Ascending aorta (tissue), 2 donors: ENCODE measurements around the gene INO80C. TPM values are rescaled to one million over a fixed set of nuclear protein-coding genes. Genes with fewer than 3 reads are reported as not detected.

Experiments used
- DNase-seq, 2 donors: peaks; one replicate each; pipeline ENCODE4 v3.0.0-alpha.2; 2019; ENCODE audit warnings: low spot score in 2 of 2
- H3K27ac ChIP-seq, 2 donors: fragments of 200-600 bp; sonication (generic); one replicate each; pipeline ENCODE4 v1.5.1; 2016 to 2017; ENCODE audit warnings: mild to moderate bottlenecking in 1 of 2
- H3K27me3 ChIP-seq: fragments of 200-600 bp; sonication (generic); one replicate; pipeline ENCODE4 v1.5.1; 2017
- H3K36me3 ChIP-seq, 2 donors: fragments of 200-600 bp; sonication (generic); one replicate each; pipeline ENCODE4 v1.5.1; 2016
- H3K4me1 ChIP-seq, 2 donors: fragments of 200-600 bp; sonication (generic); one replicate each; pipeline ENCODE4 v1.5.1; 2016 to 2017; ENCODE audit warnings: mild to moderate bottlenecking in 1 of 2
- H3K4me3 ChIP-seq, 2 donors: fragments of 200-600 bp; sonication (generic); one replicate each; pipeline ENCODE4 v1.5.1; 2016 to 2017; ENCODE audit warnings: mild to moderate bottlenecking in 1 of 2
- H3K9me3 ChIP-seq, 2 donors: fragments of 200-600 bp; sonication (generic); one replicate each; pipeline ENCODE4 v1.5.1; 2016
- CTCF ChIP-seq, 3 experiments: fragments of 200-600 bp in 2 of 3; fragments of 450-650 bp in 1 of 3; sonication (generic) in 2 of 3; IDR thresholded peaks; one replicate each; pipeline ENCODE4 v1.5.1; 2016 to 2019; ENCODE audit warnings: antibody characterized with exemption in 3 of 3, mild to moderate bottlenecking in 1 of 3, moderate library complexity in 1 of 3
- intact Hi-C: fragments of 100-400 bp; cut with DNase I; formaldehyde crosslinking; loops from one replicate; pipeline ENCODE4 v1.15.1; 2023
- total RNA-seq: library from RNA; depleted of rRNA; stranded (reverse); fragments of >200 nt; gene quantifications from one replicate; pipeline ENCODE4 v1.1.0, GENCODE V29; 2016

INO80C gene
- total RNA-seq, 1 donor from 2014 or later, result 11.2 TPM

- Histone ChIP-seq H3K4me3 (no peak overlapping the region), H3K36me3 (no peaks in the 10 kb centered on the region), H3K27ac (no peak overlapping the region), H3K9me3 (no peaks in the 10 kb centered on the region), H3K27me3 (no peaks in the 10 kb centered on the region), H3K4me1 (no peaks in the 10 kb centered on the region)
- TF ChIP-seq CTCF (IDR thresholded peaks at IDR 0.05), result no peak
- intact Hi-C loops, result no loop called here
- DNase-seq, result no peak
These were observed 15.8 kb downstream of the INO80C start for GRCh38 chr18:35481960-35482366.

GRCh38 chr18:35479911-35480586, 17.7 kb downstream of the INO80C start:
- Histone ChIP-seq H3K36me3 (no peaks in the 10 kb centered on the region), H3K27ac (no peak overlapping the region)
- DNase-seq, result no peak

GRCh38 chr18:35478520-35479435, 19.0 kb downstream of the INO80C start:
- no peak overlapping the region for H3K27ac ChIP-seq
- no peaks in the 10 kb centered on the region for H3K4me1 ChIP-seq
- H3K9me3 ChIP-seq, result no peaks in the 10 kb centered on the region
- H3K27me3 ChIP-seq, result no peaks in the 10 kb centered on the region
- intact Hi-C loops, result no loop called here
- no peak for TF ChIP-seq CTCF (IDR thresholded peaks at IDR 0.05)
- H3K4me3 ChIP-seq, result no peak overlapping the region
- H3K36me3 ChIP-seq, result no peaks in the 10 kb centered on the region
- DNase-seq, result peak in 1 of 2 donors; percentile 64

More at GRCh38 chr18:35479911-35480586, 17.7 kb downstream of the INO80C start:
- intact Hi-C loops, result no loop called here
- no peaks in the 10 kb centered on the region for H3K27me3 ChIP-seq
- no peak for TF ChIP-seq CTCF (IDR thresholded peaks at IDR 0.05)
- H3K9me3 ChIP-seq, result no peaks in the 10 kb centered on the region
- no peak overlapping the region for H3K4me3 ChIP-seq
- H3K4me1 ChIP-seq, result no peaks in the 10 kb centered on the region

- Histone ChIP-seq H3K27ac (no peak overlapping the region), H3K4me1 (no peaks in the 10 kb centered on the region), H3K27me3 (no peaks in the 10 kb centered on the region), H3K9me3 (no peaks in the 10 kb centered on the region), H3K4me3 (no peak overlapping the region), H3K36me3 (no peaks in the 10 kb centered on the region)
- no peak for TF ChIP-seq CTCF (IDR thresholded peaks at IDR 0.05)
- intact Hi-C loops, result no loop called here
- no peak for DNase-seq
These were observed 19.8 kb downstream of the INO80C start for GRCh38 chr18:35477974-35478373.

- H3K27ac ChIP-seq, result no peak overlapping the region
- intact Hi-C loops, result no loop called here
These were observed 20.3 kb downstream of the INO80C start for GRCh38 chr18:35477497-35477896.

More at GRCh38 chr18:35477497-35477896, 20.3 kb downstream of the INO80C start:
- H3K36me3 ChIP-seq, result no peaks in the 10 kb centered on the region
- H3K4me3 ChIP-seq, result no peak overlapping the region
- TF ChIP-seq CTCF (IDR thresholded peaks at IDR 0.05), result no peak
- no peaks in the 10 kb centered on the region for H3K4me1 ChIP-seq
- H3K27me3 ChIP-seq, result no peaks in the 10 kb centered on the region
- DNase-seq, result no peak
- no peaks in the 10 kb centered on the region for H3K9me3 ChIP-seq
